B cell (primary cell): ENCODE measurements around the gene BHLHE40.

Source experiments
- CTCF ChIP-seq: fragments of 200-600 bp; IDR thresholded peaks from one replicate; pipeline ENCODE4 v1.8.0; 2022; ENCODE audit warnings: antibody characterized with exemption, mild to moderate bottlenecking
- EZH2 ChIP-seq: IDR thresholded peaks from 2 replicates; pipeline ENCODE4 v1.6.1; 2012; ENCODE audit warnings: borderline replicate concordance, low read depth, mild to moderate bottlenecking, moderate library complexity, low read length; ENCODE audit not compliant: insufficient read depth, poor library complexity, severe bottlenecking

- TF ChIP-seq CTCF, result no peak
- TF ChIP-seq EZH2, result no peak
Measured at GRCh38 chr3:4978204-4978965, 852 bp upstream of the BHLHE40 start.
